PC-3 (cell line): ENCODE data around the gene SLC36A1. TPM values are rescaled to one million over a fixed set of nuclear protein-coding genes. Genes with fewer than 3 reads are reported as not detected.

Experiments used
- ATAC-seq: fragments of 200-7000 bp; cut with Tn5 transposase; 2 replicates; pipeline ENCODE4 v1.9.1; 2020; ENCODE audit warnings: mild to moderate bottlenecking, moderate library complexity
- BruUV-seq: library from RNA; stranded (reverse); fragments of 400-500 nt; replicated peaks from 2 replicates; lab custom pipeline; 2021; lab: Mats Ljungman, UMichigan
- CTCF ChIA-PET: fragments of 300-600 bp; sonication (Branson Sonifier 250); formaldehyde crosslinking; loops from one replicate; lab custom pipeline; 2022; ENCODE audit warnings: antibody characterized with exemption; lab: Charles Lee
- POLR2A ChIA-PET: fragments of 300-600 bp; sonication (Branson Sonifier 250); formaldehyde crosslinking; loops from one replicate; lab custom pipeline; 2022; ENCODE audit warnings: antibody characterized with exemption; ENCODE audit not compliant: unreplicated experiment; lab: Charles Lee
- DNase-seq: peaks from one replicate; pipeline ENCODE4 v3.0.0-alpha.2; 2015
- H2AFZ ChIP-seq: fragments of 300-600 bp; sonication (generic); 2 replicates; pipeline ENCODE4 v1.6.0; 2016; ENCODE audit warnings: antibody characterized with exemption, low read length
- H3F3A ChIP-seq: fragments of 300-600 bp; sonication (generic); one replicate; pipeline ENCODE4 v1.6.0; 2017; ENCODE audit warnings: antibody characterized with exemption, low read length, control low read depth, mild to moderate bottlenecking; ENCODE audit not compliant: unreplicated experiment
- H3K27ac ChIP-seq: fragments of 300-600 bp; sonication (generic); 2 replicates; pipeline ENCODE4 v1.5.1; 2016; ENCODE audit warnings: mild to moderate bottlenecking, low read length
- H3K27me3 ChIP-seq: fragments of 300-600 bp; sonication (generic); 2 replicates; pipeline ENCODE4 v1.6.1; 2016; ENCODE audit warnings: low read length, mixed read lengths
- H3K36me3 ChIP-seq: fragments of 300-600 bp; sonication (generic); 2 replicates; pipeline ENCODE4 v1.6.1; 2016; ENCODE audit warnings: low read depth, mixed run types, low read length, mixed read lengths
- H3K4me1 ChIP-seq: fragments of 300-600 bp; sonication (generic); 2 replicates; pipeline ENCODE4 v1.5.1; 2016; ENCODE audit warnings: low read length; ENCODE audit not compliant: insufficient read depth
- H3K4me2 ChIP-seq: fragments of 300-600 bp; sonication (generic); 2 replicates; pipeline ENCODE4 v1.6.0; 2016; ENCODE audit warnings: low read length
- H3K4me3 ChIP-seq: fragments of 300-600 bp; sonication (generic); 2 replicates; pipeline ENCODE4 v1.5.1; 2016; ENCODE audit warnings: mild to moderate bottlenecking, low read length, mixed read lengths
- H3K79me2 ChIP-seq: fragments of 300-600 bp; sonication (generic); 2 replicates; pipeline ENCODE4 v1.6.1; 2017; ENCODE audit warnings: low read length, mixed read lengths
- H3K9ac ChIP-seq: fragments of 300-600 bp; sonication (generic); 2 replicates; pipeline ENCODE4 v1.6.0; 2016; ENCODE audit warnings: mild to moderate bottlenecking, low read length
- H3K9me2 ChIP-seq: fragments of 300-600 bp; sonication (generic); replicated peaks from 2 replicates; pipeline ENCODE4 v1.6.1; 2016; ENCODE audit warnings: mixed run types, low read length, mixed read lengths
- H3K9me3 ChIP-seq: fragments of 300-600 bp; sonication (generic); 2 replicates; pipeline ENCODE4 v1.6.1; 2016; ENCODE audit warnings: low read length, mixed read lengths
- H4K20me1 ChIP-seq: fragments of 300-600 bp; sonication (generic); 2 replicates; pipeline ENCODE4 v1.6.1; 2016; ENCODE audit warnings: low read length, mixed read lengths
- EZH2 ChIP-seq: fragments of 300-600 bp; sonication (generic); IDR thresholded peaks from one replicate; pipeline ENCODE4 v1.6.1; 2017; ENCODE audit warnings: antibody characterized with exemption, mild to moderate bottlenecking, low read length; ENCODE audit not compliant: unreplicated experiment
- EZH2phosphoT487 ChIP-seq: fragments of 300-600 bp; sonication (generic); IDR thresholded peaks from 2 replicates; pipeline ENCODE4 v1.6.1; 2018; ENCODE audit warnings: mild to moderate bottlenecking, antibody characterized with exemption, low read length, borderline replicate concordance
- intact Hi-C: fragments of 100-400 bp; cut with micrococcal nuclease; formaldehyde crosslinking; loops from 2 replicates; pipeline ENCODE4 v1.9.0; 2023
- microRNA-seq: library from miRNA; unstranded; fragments of <30 nt; microRNA quantifications from one replicate; pipeline ENCODE4 v1.1.0, GENCODE V29; 2020; ENCODE audit not compliant: unreplicated experiment
- total RNA-seq: library from RNA; depleted of rRNA; stranded (reverse); fragments of >200 nt; gene quantifications from 2 replicates; pipeline ENCODE4 v1.2.3, GENCODE V29; 2014; rRNA removed
- TF ChIP-seq, protein P1 (sequence below): fragments of 300-600 bp; sonication (generic); conservative IDR thresholded peaks from 2 replicates; pipeline ENCODE4 v1.5.1; 2017; ENCODE audit warnings: antibody characterized with exemption, low read depth, mild to moderate bottlenecking, low read length

SLC36A1 gene
- total RNA-seq, 1 experiment from 2014 or later = 3.6 TPM

DNA sequence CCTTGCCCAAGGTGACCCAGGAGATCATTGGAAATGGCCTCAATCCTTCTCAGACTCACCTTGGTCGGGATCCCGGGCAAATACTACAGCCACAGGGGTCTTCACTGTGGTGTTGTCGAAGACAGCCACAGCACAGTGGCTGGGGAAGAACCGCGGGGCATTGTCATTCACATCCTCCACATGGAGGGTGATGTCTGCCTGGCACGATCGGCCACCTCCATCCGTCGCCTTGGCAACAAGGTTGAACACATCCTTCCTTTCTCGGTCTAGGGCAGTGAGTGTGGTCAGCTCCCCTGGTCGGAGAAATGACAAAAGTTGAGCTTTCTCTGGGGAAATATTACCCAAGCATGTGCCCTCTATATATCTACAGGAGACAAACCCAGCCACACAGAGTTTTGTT lies 86.9 kb downstream of the SLC36A1 start:
- Histone ChIP-seq H3K27me3 (peaks cover 6% of the 10 kb centered on the region; the same call in 1 of the 2 replicates), H3K27ac (no peak overlapping the region), H4K20me1 (no peaks in the 10 kb centered on the region), H3K4me2 (no peak overlapping the region), H3K9me2 (no peaks in the 10 kb centered on the region), H2AFZ (no peak overlapping the region), H3K4me1 (no peaks in the 10 kb centered on the region), H3K4me3 (no peak overlapping the region), H3K79me2 (no peaks in the 10 kb centered on the region), H3K9ac (no peak overlapping the region), H3K36me3 (no peaks in the 10 kb centered on the region), H3K9me3 (no peaks in the 10 kb centered on the region), H3F3A (no peaks in the 10 kb centered on the region)
- POLR2A ChIA-PET = no interaction called here
- no peak for ATAC-seq
- BruUV-seq = no TSS peak
- TF ChIP-seq, protein P1, sequence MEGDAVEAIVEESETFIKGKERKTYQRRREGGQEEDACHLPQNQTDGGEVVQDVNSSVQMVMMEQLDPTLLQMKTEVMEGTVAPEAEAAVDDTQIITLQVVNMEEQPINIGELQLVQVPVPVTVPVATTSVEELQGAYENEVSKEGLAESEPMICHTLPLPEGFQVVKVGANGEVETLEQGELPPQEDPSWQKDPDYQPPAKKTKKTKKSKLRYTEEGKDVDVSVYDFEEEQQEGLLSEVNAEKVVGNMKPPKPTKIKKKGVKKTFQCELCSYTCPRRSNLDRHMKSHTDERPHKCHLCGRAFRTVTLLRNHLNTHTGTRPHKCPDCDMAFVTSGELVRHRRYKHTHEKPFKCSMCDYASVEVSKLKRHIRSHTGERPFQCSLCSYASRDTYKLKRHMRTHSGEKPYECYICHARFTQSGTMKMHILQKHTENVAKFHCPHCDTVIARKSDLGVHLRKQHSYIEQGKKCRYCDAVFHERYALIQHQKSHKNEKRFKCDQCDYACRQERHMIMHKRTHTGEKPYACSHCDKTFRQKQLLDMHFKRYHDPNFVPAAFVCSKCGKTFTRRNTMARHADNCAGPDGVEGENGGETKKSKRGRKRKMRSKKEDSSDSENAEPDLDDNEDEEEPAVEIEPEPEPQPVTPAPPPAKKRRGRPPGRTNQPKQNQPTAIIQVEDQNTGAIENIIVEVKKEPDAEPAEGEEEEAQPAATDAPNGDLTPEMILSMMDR = no peak
- TF ChIP-seq EZH2phosphoT487 = no peak
- TF ChIP-seq EZH2 = no peak
- DNase-seq = no peak
- intact Hi-C loops = no loop called here
- CTCF ChIA-PET = no interaction called here

GRCh38 chr5:151537044-151537443 lies 89.6 kb downstream of the SLC36A1 start:
- Histone ChIP-seq H3K4me3 (no peak overlapping the region), H2AFZ (no peak overlapping the region), H3K27me3 (peaks cover 6% of the 10 kb centered on the region; the same call in 1 of the 2 replicates), H3K9me3 (no peaks in the 10 kb centered on the region), H3K9ac (no peak overlapping the region), H3K4me2 (no peak overlapping the region), H4K20me1 (no peaks in the 10 kb centered on the region), H3F3A (no peaks in the 10 kb centered on the region), H3K27ac (no peak overlapping the region), H3K4me1 (no peaks in the 10 kb centered on the region), H3K36me3 (no peaks in the 10 kb centered on the region), H3K79me2 (no peaks in the 10 kb centered on the region), H3K9me2 (no peaks in the 10 kb centered on the region)
- no TSS peak for BruUV-seq
- ChIA-PET CTCF (no interaction called here), POLR2A (no interaction called here)
- intact Hi-C loops = no loop called here
- no peak for DNase-seq
- TF ChIP-seq, protein P1 = no peak
- TF ChIP-seq EZH2 (no peak), EZH2phosphoT487 (no peak)
- no peak for ATAC-seq

- H3F3A ChIP-seq = no peaks in the 10 kb centered on the region
- no TSS peak for BruUV-seq
- no peaks in the 10 kb centered on the region for H3K4me1 ChIP-seq
- no peaks in the 10 kb centered on the region for H3K79me2 ChIP-seq
- intact Hi-C loops = no loop called here
- no peak overlapping the region for H3K9ac ChIP-seq
- no peak overlapping the region for H3K4me2 ChIP-seq
- peaks cover 11% of the 10 kb centered on the region; the same call in 1 of the 2 replicates for H3K27me3 ChIP-seq
- no peaks in the 10 kb centered on the region for H4K20me1 ChIP-seq
- DNase-seq = no peak
- H3K36me3 ChIP-seq = no peaks in the 10 kb centered on the region
- ATAC-seq = no peak
- no peak for TF ChIP-seq EZH2phosphoT487
- TF ChIP-seq EZH2 = no peak
- TF ChIP-seq, protein P1 = no peak
- H2AFZ ChIP-seq = no peak overlapping the region
- H3K4me3 ChIP-seq = no peak overlapping the region
- H3K9me2 ChIP-seq = no peaks in the 10 kb centered on the region; the same call in 1 of the 2 replicates
- no peaks in the 10 kb centered on the region for H3K9me3 ChIP-seq
- POLR2A ChIA-PET = no interaction called here
- no peak overlapping the region for H3K27ac ChIP-seq
- CTCF ChIA-PET = no interaction called here
Observed at GRCh38 chr5:151541571-151541970, 94.2 kb downstream of the SLC36A1 start.

Small RNA genes lying within 50 kb of the gene (microRNA-seq; reads per million reads assigned to microRNA genes)
- not detected for gene MIR6499

Other genes with a start within 250 kb of the SLC36A1 start
- 19.2 and 26.4 TPM in 2 replicates for gene CCDC69, start 223.5 kb upstream of the SLC36A1 start, total RNA-seq
- 78.3 and 90.2 TPM in 2 replicates for gene GM2A, start 194.4 kb upstream of the SLC36A1 start, total RNA-seq
- not detected in 2 replicates for gene SLC36A3, start 143.8 kb upstream of the SLC36A1 start, total RNA-seq
- gene SLC36A2, start 100.0 kb upstream of the SLC36A1 start, total RNA-seq = not detected in 2 replicates
- gene FAT2, start 143.7 kb downstream of the SLC36A1 start, total RNA-seq = not detected in 2 replicates
- 0.86 and 2.7 TPM in 2 replicates for gene SPARC, start 239.3 kb downstream of the SLC36A1 start, total RNA-seq